Ovary (tissue), 3 donors: ENCODE measurements around the gene ZNF541.

Source experiments
- CTCF ChIP-seq, 3 donors: fragments of 450-650 bp in 2 of 3; fragments of 200-600 bp in 1 of 3; IDR thresholded peaks; one replicate each; pipeline versions ENCODE4 v1.5.1 to v1.8.0; 2016 to 2022; ENCODE audit warnings: antibody characterized with exemption in 3 of 3, mild to moderate bottlenecking in 1 of 3
- EP300 ChIP-seq: sonication (generic); formaldehyde crosslinking; IDR thresholded peaks from one replicate; pipeline ENCODE4 v1.6.1; 2017; ENCODE audit warnings: antibody characterized with exemption
- POLR2A ChIP-seq: fragments of 450-650 bp; IDR thresholded peaks from one replicate; pipeline ENCODE4 v1.6.1; 2017; ENCODE audit warnings: antibody characterized with exemption, mild to moderate bottlenecking, moderate library complexity
- donor health status: DM: no; HTN: no; CAD: no.

DNA sequence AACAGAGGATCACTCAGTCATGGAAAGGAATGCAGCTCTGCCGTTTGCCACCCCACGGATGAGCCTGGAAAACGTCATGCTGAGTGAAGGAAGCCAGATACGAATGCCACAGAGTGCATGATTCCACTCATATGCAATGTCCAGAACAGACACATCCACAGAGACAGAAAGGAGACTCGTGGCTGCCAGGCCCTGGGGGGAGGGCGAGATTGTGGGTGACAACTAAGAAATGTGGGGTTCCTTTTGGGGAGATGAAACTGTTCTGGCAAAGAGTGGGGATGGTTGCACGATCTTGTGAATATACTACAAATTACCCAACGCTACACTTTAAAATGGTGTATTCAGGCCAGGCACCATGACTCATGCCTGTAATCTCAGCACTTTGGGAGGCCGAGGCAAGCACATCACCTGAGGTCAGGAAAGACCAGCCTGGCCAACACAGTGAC lies 30.9 kb downstream of the ZNF541 start:
- no peak for TF ChIP-seq CTCF (IDR thresholded peaks at IDR 0.05)
- no peak for TF ChIP-seq EP300
- no peak for TF ChIP-seq POLR2A
